K562 (cell line): ENCODE results near the gene PUS10. TPM values are rescaled to one million over a fixed set of nuclear protein-coding genes. Genes with fewer than 3 reads are reported as not detected.
A peak's percentile ranks its signal among the peaks of the same experiment; 100 is the strongest.

Source experiments
- CBX3 ChIP-seq, 2 experiments: IDR thresholded peaks; 1 replicate in 1 of 2; 2 replicates in 1 of 2; pipeline ENCODE4 v1.6.1; 2012; ENCODE audit warnings: inconsistent platforms in 2 of 2, low read length in 2 of 2, borderline replicate concordance in 1 of 2, control low read depth in 1 of 2
- HDAC1 ChIP-seq, 2 experiments: fragments of 450-650 bp; IDR thresholded peaks; 2 replicates each; pipeline ENCODE4 v1.6.1; 2016 to 2017; ENCODE audit warnings: inconsistent platforms in 1 of 2, mild to moderate bottlenecking in 1 of 2, moderate library complexity in 1 of 2
- HDGF ChIP-seq: fragments of 450-650 bp; IDR thresholded peaks from 2 replicates; pipeline ENCODE4 v1.6.1; 2016
- HES1 ChIP-seq: fragments of 450-650 bp; IDR thresholded peaks from 2 replicates; pipeline ENCODE4 v1.6.1; 2016; ENCODE audit warnings: low read depth, mild to moderate bottlenecking, moderate library complexity
- MAFG ChIP-seq: fragments of 450-650 bp; conservative IDR thresholded peaks from 2 replicates; pipeline ENCODE4 v1.6.1; 2016; ENCODE audit warnings: missing genetic modification characterization, missing compliant biosample characterization
- OTX1 ChIP-seq: fragments of 450-650 bp; formaldehyde crosslinking; IDR thresholded peaks from 2 replicates; pipeline ENCODE4 v1.4.0; 2022; ENCODE audit warnings: mild to moderate bottlenecking
- PYGO2 ChIP-seq: fragments of 450-650 bp; IDR thresholded peaks from 2 replicates; pipeline ENCODE4 v1.6.1; 2016; ENCODE audit warnings: mild to moderate bottlenecking, missing genetic modification characterization, moderate library complexity, missing compliant biosample characterization
- TAF1 ChIP-seq: IDR thresholded peaks from 2 replicates; pipeline ENCODE4 v1.6.1; 2011; ENCODE audit warnings: mild to moderate bottlenecking, low read length, moderate library complexity; ENCODE audit not compliant: insufficient read depth, control insufficient read depth, severe bottlenecking; ENCODE audit errors: extremely low read depth
- TBP ChIP-seq: optimal IDR thresholded peaks from 2 replicates; pipeline ENCODE3; 2011; ENCODE audit warnings: low read depth, low read length, improper control_type of control experiment
- polyA plus RNA-seq, 8 experiments: library from polyadenylated mRNA; depleted of rRNA in 4 of 8; stranded (reverse) in 5 of 8; unstranded in 3 of 8; fragments of >200 nt; fragmentation: Nextera tagmentation in 2 of 8; fragmentation: Illumina TruSeq in 1 of 8; extraction: Ambion mirVana in 2 of 8; extraction: Trizol in 1 of 8; gene quantifications; 2 replicates each; pipeline versions ENCODE4 v1.2.1 to v1.2.3, GENCODE V29; 2011 to 2014; ENCODE audit warnings: inconsistent platforms in 1 of 8, missing spikeins in 1 of 8
- total RNA-seq, 7 experiments: library from RNA; depleted of rRNA in 6 of 7; stranded (reverse); fragments of >200 nt in 6 of 7; fragmentation: Illumina TruSeq in 2 of 7; extraction: Trizol in 2 of 7; gene quantifications; 2 replicates each; pipeline versions ENCODE4 v1.2.1 to v1.2.3, GENCODE V29; 2011 to 2021; ENCODE audit warnings: low replicate concordance in 1 of 7
- TF ChIP-seq, protein P1 (sequence below), 2 experiments: fragments of 450-650 bp in 1 of 2; sonication (generic) in 1 of 2; formaldehyde crosslinking in 1 of 2; IDR thresholded peaks; 2 replicates each; pipeline versions ENCODE4 v1.7.1 to v1.9.0; 2016 to 2022; ENCODE audit warnings: inconsistent platforms in 1 of 2, mild to moderate bottlenecking in 1 of 2, missing genetic modification reagents in 1 of 2
- TF ChIP-seq, protein P2 (sequence below): fragments of 250-450 bp; sonication (Bioruptor Pico); IDR thresholded peaks from 2 replicates; pipeline ENCODE4 v1.4.0; 2020

PUS10 gene
- total and polyA plus RNA-seq, 9 of the 15 experiments (the other 6 are each of a cell fraction or from before 2014, with no cell fraction given): 5.0 to 10.7 (median 7.6) TPM

GRCh38 chr2:61017003-61017555 is 976 bp downstream of the PUS10 start (continued):
- TF ChIP-seq, protein P1, sequence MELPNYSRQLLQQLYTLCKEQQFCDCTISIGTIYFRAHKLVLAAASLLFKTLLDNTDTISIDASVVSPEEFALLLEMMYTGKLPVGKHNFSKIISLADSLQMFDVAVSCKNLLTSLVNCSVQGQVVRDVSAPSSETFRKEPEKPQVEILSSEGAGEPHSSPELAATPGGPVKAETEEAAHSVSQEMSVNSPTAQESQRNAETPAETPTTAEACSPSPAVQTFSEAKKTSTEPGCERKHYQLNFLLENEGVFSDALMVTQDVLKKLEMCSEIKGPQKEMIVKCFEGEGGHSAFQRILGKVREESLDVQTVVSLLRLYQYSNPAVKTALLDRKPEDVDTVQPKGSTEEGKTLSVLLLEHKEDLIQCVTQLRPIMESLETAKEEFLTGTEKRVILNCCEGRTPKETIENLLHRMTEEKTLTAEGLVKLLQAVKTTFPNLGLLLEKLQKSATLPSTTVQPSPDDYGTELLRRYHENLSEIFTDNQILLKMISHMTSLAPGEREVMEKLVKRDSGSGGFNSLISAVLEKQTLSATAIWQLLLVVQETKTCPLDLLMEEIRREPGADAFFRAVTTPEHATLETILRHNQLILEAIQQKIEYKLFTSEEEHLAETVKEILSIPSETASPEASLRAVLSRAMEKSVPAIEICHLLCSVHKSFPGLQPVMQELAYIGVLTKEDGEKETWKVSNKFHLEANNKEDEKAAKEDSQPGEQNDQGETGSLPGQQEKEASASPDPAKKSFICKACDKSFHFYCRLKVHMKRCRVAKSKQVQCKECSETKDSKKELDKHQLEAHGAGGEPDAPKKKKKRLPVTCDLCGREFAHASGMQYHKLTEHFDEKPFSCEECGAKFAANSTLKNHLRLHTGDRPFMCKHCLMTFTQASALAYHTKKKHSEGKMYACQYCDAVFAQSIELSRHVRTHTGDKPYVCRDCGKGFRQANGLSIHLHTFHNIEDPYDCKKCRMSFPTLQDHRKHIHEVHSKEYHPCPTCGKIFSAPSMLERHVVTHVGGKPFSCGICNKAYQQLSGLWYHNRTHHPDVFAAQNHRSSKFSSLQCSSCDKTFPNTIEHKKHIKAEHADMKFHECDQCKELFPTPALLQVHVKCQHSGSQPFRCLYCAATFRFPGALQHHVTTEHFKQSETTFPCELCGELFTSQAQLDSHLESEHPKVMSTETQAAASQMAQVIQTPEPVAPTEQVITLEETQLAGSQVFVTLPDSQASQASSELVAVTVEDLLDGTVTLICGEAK (IDR thresholded peaks at IDR 0.05): peak; percentile 97
- TF ChIP-seq, protein P1 (CRISPR knock-in tag; IDR thresholded peaks at IDR 0.05): no peak
- TF ChIP-seq OTX1 (CRISPR knock-in tag): peak; percentile 70; the same call in 1 of the 2 replicates
- TF ChIP-seq HES1: 0 out of 2 replicates have a peak, but pooled peaks have one; percentile 11
- TF ChIP-seq MAFG (tag): 0 out of 2 replicates have a peak, but pooled peaks have one; percentile 18
- TF ChIP-seq HDGF: no peak
- peak in 1 of 2 experiments; percentile 90; a peak in 2 of 4 replicates for TF ChIP-seq HDAC1 (IDR thresholded peaks at IDR 0.05)
- TF ChIP-seq, protein P2, sequence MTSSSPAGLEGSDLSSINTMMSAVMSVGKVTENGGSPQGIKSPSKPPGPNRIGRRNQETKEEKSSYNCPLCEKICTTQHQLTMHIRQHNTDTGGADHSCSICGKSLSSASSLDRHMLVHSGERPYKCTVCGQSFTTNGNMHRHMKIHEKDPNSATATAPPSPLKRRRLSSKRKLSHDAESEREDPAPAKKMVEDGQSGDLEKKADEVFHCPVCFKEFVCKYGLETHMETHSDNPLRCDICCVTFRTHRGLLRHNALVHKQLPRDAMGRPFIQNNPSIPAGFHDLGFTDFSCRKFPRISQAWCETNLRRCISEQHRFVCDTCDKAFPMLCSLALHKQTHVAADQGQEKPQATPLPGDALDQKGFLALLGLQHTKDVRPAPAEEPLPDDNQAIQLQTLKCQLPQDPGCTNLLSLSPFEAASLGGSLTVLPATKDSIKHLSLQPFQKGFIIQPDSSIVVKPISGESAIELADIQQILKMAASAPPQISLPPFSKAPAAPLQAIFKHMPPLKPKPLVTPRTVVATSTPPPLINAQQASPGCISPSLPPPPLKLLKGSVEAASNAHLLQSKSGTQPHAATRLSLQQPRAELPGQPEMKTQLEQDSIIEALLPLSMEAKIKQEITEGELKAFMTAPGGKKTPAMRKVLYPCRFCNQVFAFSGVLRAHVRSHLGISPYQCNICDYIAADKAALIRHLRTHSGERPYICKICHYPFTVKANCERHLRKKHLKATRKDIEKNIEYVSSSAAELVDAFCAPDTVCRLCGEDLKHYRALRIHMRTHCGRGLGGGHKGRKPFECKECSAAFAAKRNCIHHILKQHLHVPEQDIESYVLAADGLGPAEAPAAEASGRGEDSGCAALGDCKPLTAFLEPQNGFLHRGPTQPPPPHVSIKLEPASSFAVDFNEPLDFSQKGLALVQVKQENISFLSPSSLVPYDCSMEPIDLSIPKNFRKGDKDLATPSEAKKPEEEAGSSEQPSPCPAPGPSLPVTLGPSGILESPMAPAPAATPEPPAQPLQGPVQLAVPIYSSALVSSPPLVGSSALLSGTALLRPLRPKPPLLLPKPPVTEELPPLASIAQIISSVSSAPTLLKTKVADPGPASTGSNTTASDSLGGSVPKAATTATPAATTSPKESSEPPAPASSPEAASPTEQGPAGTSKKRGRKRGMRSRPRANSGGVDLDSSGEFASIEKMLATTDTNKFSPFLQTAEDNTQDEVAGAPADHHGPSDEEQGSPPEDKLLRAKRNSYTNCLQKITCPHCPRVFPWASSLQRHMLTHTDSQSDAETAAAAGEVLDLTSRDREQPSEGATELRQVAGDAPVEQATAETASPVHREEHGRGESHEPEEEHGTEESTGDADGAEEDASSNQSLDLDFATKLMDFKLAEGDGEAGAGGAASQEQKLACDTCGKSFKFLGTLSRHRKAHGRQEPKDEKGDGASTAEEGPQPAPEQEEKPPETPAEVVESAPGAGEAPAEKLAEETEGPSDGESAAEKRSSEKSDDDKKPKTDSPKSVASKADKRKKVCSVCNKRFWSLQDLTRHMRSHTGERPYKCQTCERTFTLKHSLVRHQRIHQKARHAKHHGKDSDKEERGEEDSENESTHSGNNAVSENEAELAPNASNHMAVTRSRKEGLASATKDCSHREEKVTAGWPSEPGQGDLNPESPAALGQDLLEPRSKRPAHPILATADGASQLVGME (CRISPR knock-in tag): peak; percentile 19; the same call in 1 of the 2 replicates
- peak; percentile 71 for TF ChIP-seq PYGO2 (tag)
- TF ChIP-seq TAF1: peak; percentile 82
- TF ChIP-seq CBX3 (IDR thresholded peaks at IDR 0.05; ENCODE audit: borderline replicate concordance in 1 of 2, low read length in 2 of 2): peak in 1 of 2 experiments; percentile 94; a peak in 2 of 3 replicates
- TF ChIP-seq TBP: peak; percentile 70
